HEK293 (cell line): ENCODE results near the gene GADD45G.

Source experiments
- KLF10 ChIP-seq: fragments of 450-650 bp; IDR thresholded peaks from 2 replicates; pipeline ENCODE4 v1.5.1; 2018; ENCODE audit warnings: missing biosample characterization, mild to moderate bottlenecking, missing genetic modification characterization
- OSR2 ChIP-seq: fragments of 450-650 bp; formaldehyde crosslinking; IDR thresholded peaks from 2 replicates; pipeline ENCODE4 v1.5.1; 2016; ENCODE audit warnings: missing biosample characterization, missing genetic modification characterization
- SP7 ChIP-seq: fragments of 450-650 bp; formaldehyde crosslinking; IDR thresholded peaks from 2 replicates; pipeline ENCODE4 v1.5.1; 2016; ENCODE audit warnings: missing biosample characterization, missing genetic modification characterization
- YY1 ChIP-seq: fragments of 450-650 bp; formaldehyde crosslinking; IDR thresholded peaks from 2 replicates; pipeline ENCODE4 v1.5.1; 2018; ENCODE audit warnings: missing biosample characterization, missing genetic modification characterization
- ZFHX2 ChIP-seq: fragments of 450-650 bp; formaldehyde crosslinking; conservative IDR thresholded peaks from 2 replicates; pipeline ENCODE4 v1.5.1; 2016; ENCODE audit warnings: missing biosample characterization, missing genetic modification characterization
- ZNF146 ChIP-seq: fragments of 450-650 bp; formaldehyde crosslinking; IDR thresholded peaks from 2 replicates; pipeline ENCODE4 v1.5.1; 2016; ENCODE audit warnings: missing biosample characterization, missing genetic modification characterization
- ZNF157 ChIP-seq: fragments of 450-650 bp; formaldehyde crosslinking; IDR thresholded peaks from 2 replicates; pipeline ENCODE4 v1.5.1; 2016; ENCODE audit warnings: missing biosample characterization, missing genetic modification characterization
- ZNF19 ChIP-seq: fragments of 450-650 bp; formaldehyde crosslinking; IDR thresholded peaks from 2 replicates; pipeline ENCODE4; 2016; ENCODE audit warnings: missing biosample characterization, missing genetic modification characterization, low read depth
- ZNF266 ChIP-seq: fragments of 450-650 bp; formaldehyde crosslinking; IDR thresholded peaks from 2 replicates; pipeline ENCODE4 v1.5.1; 2016; ENCODE audit warnings: missing biosample characterization, missing genetic modification characterization, low read depth
- ZNF423 ChIP-seq: fragments of 450-650 bp; formaldehyde crosslinking; IDR thresholded peaks from 2 replicates; pipeline ENCODE4 v1.5.1; 2016; ENCODE audit warnings: missing biosample characterization, missing genetic modification characterization
- ZNF48 ChIP-seq: fragments of 450-650 bp; formaldehyde crosslinking; IDR thresholded peaks from 2 replicates; pipeline ENCODE4 v1.5.1; 2016; ENCODE audit warnings: missing biosample characterization, missing genetic modification characterization
- ZNF501 ChIP-seq: fragments of 450-650 bp; formaldehyde crosslinking; IDR thresholded peaks from 2 replicates; pipeline ENCODE4 v1.5.1; 2016; ENCODE audit warnings: missing biosample characterization, missing genetic modification characterization
- ZNF521 ChIP-seq: fragments of 450-650 bp; formaldehyde crosslinking; IDR thresholded peaks from 2 replicates; pipeline ENCODE4 v1.5.1; 2017; ENCODE audit warnings: missing biosample characterization, mild to moderate bottlenecking, missing genetic modification characterization
- ZNF785 ChIP-seq: fragments of 450-650 bp; formaldehyde crosslinking; IDR thresholded peaks from 2 replicates; pipeline ENCODE4 v1.5.1; 2016; ENCODE audit warnings: missing biosample characterization, missing genetic modification characterization
- ZXDB ChIP-seq: fragments of 450-650 bp; formaldehyde crosslinking; IDR thresholded peaks from 2 replicates; pipeline ENCODE4 v1.5.1; 2016; ENCODE audit warnings: missing biosample characterization, missing genetic modification characterization
- TF ChIP-seq, protein P1 (sequence below): fragments of 450-650 bp; formaldehyde crosslinking; IDR thresholded peaks from 2 replicates; pipeline ENCODE4 v1.5.1; 2016; ENCODE audit warnings: missing biosample characterization, missing genetic modification characterization
- TF ChIP-seq, protein P2 (sequence below): fragments of 450-650 bp; formaldehyde crosslinking; IDR thresholded peaks from 2 replicates; pipeline ENCODE4 v1.5.1; 2017; ENCODE audit warnings: missing biosample characterization, missing genetic modification characterization
- TF ChIP-seq, protein P3 (sequence below): IDR thresholded peaks from 2 replicates; pipeline ENCODE4 v1.6.1; 2011; ENCODE audit warnings: mild to moderate bottlenecking, low read depth, low read length, borderline replicate concordance
- TF ChIP-seq, protein P4 (sequence below): fragments of 450-650 bp; formaldehyde crosslinking; IDR thresholded peaks from 2 replicates; pipeline ENCODE4; 2016; ENCODE audit warnings: missing biosample characterization, missing genetic modification characterization
- TF ChIP-seq, protein P5 (sequence below): fragments of 450-650 bp; formaldehyde crosslinking; IDR thresholded peaks from 2 replicates; pipeline ENCODE4 v1.5.1; 2016; ENCODE audit warnings: missing biosample characterization, missing genetic modification characterization
- TF ChIP-seq, protein P6 (sequence below): fragments of 450-650 bp; formaldehyde crosslinking; IDR thresholded peaks from 2 replicates; pipeline ENCODE4 v1.5.1; 2016; ENCODE audit warnings: missing biosample characterization, missing genetic modification characterization
- TF ChIP-seq, protein P7 (sequence below): fragments of 450-650 bp; formaldehyde crosslinking; IDR thresholded peaks from 2 replicates; pipeline ENCODE4 v1.5.1; 2016; ENCODE audit warnings: missing biosample characterization, missing genetic modification characterization, borderline replicate concordance

The GADD45G gene

DNA sequence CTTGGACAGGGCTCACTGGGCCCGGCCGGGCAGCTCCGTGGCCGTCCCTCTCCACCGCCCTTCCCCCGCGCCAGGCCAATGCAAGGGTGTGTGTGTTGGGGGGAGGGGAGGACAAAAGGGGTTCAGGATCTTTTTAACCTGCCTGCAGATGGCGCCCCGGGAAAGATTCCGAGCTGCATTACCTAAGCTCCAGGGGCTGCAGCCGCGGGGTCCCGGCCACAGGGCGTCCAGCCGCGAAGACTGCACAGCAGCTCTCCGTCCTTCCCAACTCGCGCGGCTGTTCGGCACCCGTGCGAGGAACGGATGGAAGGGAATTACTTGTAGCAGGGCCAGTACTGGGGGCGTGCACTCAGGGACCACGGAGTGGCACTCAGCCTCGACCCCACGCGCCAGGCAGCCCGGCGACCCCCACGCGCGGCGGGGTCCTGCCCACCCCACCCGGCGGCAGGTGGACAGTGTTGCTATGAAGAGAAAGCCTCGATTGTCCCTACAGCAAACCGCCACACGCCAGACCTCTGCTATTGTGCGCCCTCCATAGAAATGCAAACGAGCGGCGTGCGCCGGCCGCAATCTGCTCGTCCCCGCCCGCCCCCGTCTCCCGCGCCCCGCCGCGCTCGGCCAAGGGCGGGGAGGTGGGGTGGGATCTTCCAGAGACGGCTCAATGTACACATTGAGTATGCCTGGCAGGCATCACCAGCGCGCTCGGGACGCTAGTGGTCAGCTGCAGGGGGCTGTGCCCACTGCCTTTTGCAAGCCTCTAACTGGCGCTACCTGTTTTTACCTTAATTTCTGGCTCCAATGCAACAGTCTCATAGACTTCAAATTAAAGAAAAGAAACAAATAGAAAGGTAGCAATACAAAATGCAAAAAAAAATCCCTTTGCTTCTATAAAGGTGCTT is 796 bp upstream of the GADD45G start (continued):
- TF ChIP-seq, protein P1, sequence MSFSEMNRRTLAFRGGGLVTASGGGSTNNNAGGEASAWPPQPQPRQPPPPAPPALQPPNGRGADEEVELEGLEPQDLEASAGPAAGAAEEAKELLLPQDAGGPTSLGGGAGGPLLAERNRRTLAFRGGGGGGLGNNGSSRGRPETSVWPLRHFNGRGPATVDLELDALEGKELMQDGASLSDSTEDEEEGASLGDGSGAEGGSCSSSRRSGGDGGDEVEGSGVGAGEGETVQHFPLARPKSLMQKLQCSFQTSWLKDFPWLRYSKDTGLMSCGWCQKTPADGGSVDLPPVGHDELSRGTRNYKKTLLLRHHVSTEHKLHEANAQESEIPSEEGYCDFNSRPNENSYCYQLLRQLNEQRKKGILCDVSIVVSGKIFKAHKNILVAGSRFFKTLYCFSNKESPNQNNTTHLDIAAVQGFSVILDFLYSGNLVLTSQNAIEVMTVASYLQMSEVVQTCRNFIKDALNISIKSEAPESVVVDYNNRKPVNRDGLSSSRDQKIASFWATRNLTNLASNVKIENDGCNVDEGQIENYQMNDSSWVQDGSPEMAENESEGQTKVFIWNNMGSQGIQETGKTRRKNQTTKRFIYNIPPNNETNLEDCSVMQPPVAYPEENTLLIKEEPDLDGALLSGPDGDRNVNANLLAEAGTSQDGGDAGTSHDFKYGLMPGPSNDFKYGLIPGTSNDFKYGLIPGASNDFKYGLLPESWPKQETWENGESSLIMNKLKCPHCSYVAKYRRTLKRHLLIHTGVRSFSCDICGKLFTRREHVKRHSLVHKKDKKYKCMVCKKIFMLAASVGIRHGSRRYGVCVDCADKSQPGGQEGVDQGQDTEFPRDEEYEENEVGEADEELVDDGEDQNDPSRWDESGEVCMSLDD = peak; percentile 54; the same call in 1 of the 2 replicates
- TF ChIP-seq, protein P2, sequence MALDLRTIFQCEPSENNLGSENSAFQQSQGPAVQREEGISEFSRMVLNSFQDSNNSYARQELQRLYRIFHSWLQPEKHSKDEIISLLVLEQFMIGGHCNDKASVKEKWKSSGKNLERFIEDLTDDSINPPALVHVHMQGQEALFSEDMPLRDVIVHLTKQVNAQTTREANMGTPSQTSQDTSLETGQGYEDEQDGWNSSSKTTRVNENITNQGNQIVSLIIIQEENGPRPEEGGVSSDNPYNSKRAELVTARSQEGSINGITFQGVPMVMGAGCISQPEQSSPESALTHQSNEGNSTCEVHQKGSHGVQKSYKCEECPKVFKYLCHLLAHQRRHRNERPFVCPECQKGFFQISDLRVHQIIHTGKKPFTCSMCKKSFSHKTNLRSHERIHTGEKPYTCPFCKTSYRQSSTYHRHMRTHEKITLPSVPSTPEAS = peak; percentile 27; the same call in 1 of the 2 replicates
- TF ChIP-seq OSR2 (tag by site-specific recombination) = no peak
- TF ChIP-seq, protein P3, sequence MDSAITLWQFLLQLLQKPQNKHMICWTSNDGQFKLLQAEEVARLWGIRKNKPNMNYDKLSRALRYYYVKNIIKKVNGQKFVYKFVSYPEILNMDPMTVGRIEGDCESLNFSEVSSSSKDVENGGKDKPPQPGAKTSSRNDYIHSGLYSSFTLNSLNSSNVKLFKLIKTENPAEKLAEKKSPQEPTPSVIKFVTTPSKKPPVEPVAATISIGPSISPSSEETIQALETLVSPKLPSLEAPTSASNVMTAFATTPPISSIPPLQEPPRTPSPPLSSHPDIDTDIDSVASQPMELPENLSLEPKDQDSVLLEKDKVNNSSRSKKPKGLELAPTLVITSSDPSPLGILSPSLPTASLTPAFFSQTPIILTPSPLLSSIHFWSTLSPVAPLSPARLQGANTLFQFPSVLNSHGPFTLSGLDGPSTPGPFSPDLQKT = no peak
- TF ChIP-seq, protein P4, sequence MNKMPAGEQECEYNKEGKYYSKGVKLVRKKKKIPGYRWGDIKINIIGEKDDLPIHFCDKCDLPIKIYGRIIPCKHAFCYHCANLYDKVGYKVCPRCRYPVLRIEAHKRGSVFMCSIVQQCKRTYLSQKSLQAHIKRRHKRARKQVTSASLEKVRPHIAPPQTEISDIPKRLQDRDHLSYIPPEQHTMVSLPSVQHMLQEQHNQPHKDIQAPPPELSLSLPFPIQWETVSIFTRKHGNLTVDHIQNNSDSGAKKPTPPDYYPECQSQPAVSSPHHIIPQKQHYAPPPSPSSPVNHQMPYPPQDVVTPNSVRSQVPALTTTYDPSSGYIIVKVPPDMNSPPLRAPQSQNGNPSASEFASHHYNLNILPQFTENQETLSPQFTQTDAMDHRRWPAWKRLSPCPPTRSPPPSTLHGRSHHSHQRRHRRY (tag by site-specific recombination) = no peak
- TF ChIP-seq ZNF501 (tag by site-specific recombination) = no peak
- TF ChIP-seq YY1 (tag by site-specific recombination) = no peak
- TF ChIP-seq ZNF146 (tag by site-specific recombination) = no peak
- peak; percentile 90 for TF ChIP-seq ZFHX2
- TF ChIP-seq ZXDB = peak; percentile 79
- TF ChIP-seq, protein P5, sequence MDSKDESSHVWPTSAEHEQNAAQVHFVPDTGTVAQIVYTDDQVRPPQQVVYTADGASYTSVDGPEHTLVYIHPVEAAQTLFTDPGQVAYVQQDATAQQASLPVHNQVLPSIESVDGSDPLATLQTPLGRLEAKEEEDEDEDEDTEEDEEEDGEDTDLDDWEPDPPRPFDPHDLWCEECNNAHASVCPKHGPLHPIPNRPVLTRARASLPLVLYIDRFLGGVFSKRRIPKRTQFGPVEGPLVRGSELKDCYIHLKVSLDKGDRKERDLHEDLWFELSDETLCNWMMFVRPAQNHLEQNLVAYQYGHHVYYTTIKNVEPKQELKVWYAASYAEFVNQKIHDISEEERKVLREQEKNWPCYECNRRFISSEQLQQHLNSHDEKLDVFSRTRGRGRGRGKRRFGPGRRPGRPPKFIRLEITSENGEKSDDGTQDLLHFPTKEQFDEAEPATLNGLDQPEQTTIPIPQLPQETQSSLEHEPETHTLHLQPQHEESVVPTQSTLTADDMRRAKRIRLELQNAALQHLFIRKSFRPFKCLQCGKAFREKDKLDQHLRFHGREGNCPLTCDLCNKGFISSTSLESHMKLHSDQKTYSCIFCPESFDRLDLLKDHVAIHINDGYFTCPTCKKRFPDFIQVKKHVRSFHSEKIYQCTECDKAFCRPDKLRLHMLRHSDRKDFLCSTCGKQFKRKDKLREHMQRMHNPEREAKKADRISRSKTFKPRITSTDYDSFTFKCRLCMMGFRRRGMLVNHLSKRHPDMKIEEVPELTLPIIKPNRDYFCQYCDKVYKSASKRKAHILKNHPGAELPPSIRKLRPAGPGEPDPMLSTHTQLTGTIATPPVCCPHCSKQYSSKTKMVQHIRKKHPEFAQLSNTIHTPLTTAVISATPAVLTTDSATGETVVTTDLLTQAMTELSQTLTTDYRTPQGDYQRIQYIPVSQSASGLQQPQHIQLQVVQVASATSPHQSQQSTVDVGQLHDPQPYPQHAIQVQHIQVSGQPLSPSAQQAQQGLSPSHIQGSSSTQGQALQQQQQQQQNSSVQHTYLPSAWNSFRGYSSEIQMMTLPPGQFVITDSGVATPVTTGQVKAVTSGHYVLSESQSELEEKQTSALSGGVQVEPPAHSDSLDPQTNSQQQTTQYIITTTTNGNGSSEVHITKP (tag by site-specific recombination) = no peak
- TF ChIP-seq ZNF785 = no peak
- no peak for TF ChIP-seq ZNF19 (tag by site-specific recombination)
- TF ChIP-seq ZNF266 (tag by site-specific recombination) = no peak
- TF ChIP-seq ZNF157 (tag by site-specific recombination) = no peak
- TF ChIP-seq ZNF48 (tag by site-specific recombination) = no peak
- TF ChIP-seq SP7 (tag by site-specific recombination) = no peak
- TF ChIP-seq ZNF423 (tag by site-specific recombination) = no peak
- no peak for TF ChIP-seq ZNF521 (tag by site-specific recombination)
- TF ChIP-seq, protein P6, sequence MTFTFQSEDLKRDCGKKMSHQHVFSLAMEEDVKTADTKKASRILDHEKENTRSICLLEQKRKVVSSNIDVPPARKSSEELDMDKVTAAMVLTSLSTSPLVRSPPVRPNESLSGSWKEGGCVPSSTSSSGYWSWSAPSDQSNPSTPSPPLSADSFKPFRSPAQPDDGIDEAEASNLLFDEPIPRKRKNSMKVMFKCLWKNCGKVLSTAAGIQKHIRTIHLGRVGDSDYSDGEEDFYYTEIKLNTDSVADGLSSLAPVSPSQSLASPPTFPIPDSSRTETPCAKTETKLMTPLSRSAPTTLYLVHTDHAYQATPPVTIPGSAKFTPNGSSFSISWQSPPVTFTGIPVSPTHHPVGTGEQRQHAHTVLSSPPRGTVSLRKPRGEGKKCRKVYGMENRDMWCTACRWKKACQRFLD (tag by site-specific recombination) = no peak
- TF ChIP-seq, protein P7, sequence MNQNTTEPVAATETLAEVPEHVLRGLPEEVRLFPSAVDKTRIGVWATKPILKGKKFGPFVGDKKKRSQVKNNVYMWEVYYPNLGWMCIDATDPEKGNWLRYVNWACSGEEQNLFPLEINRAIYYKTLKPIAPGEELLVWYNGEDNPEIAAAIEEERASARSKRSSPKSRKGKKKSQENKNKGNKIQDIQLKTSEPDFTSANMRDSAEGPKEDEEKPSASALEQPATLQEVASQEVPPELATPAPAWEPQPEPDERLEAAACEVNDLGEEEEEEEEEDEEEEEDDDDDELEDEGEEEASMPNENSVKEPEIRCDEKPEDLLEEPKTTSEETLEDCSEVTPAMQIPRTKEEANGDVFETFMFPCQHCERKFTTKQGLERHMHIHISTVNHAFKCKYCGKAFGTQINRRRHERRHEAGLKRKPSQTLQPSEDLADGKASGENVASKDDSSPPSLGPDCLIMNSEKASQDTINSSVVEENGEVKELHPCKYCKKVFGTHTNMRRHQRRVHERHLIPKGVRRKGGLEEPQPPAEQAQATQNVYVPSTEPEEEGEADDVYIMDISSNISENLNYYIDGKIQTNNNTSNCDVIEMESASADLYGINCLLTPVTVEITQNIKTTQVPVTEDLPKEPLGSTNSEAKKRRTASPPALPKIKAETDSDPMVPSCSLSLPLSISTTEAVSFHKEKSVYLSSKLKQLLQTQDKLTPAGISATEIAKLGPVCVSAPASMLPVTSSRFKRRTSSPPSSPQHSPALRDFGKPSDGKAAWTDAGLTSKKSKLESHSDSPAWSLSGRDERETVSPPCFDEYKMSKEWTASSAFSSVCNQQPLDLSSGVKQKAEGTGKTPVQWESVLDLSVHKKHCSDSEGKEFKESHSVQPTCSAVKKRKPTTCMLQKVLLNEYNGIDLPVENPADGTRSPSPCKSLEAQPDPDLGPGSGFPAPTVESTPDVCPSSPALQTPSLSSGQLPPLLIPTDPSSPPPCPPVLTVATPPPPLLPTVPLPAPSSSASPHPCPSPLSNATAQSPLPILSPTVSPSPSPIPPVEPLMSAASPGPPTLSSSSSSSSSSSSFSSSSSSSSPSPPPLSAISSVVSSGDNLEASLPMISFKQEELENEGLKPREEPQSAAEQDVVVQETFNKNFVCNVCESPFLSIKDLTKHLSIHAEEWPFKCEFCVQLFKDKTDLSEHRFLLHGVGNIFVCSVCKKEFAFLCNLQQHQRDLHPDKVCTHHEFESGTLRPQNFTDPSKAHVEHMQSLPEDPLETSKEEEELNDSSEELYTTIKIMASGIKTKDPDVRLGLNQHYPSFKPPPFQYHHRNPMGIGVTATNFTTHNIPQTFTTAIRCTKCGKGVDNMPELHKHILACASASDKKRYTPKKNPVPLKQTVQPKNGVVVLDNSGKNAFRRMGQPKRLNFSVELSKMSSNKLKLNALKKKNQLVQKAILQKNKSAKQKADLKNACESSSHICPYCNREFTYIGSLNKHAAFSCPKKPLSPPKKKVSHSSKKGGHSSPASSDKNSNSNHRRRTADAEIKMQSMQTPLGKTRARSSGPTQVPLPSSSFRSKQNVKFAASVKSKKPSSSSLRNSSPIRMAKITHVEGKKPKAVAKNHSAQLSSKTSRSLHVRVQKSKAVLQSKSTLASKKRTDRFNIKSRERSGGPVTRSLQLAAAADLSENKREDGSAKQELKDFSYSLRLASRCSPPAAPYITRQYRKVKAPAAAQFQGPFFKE = no peak
- TF ChIP-seq KLF10 = 0 out of 2 replicates have a peak, but pooled peaks have one; percentile 24
